CD14-positive monocyte (primary cell): ENCODE measurements around the gene ABCC2. TPM values are rescaled to one million over a fixed set of nuclear protein-coding genes. Genes with fewer than 3 reads are reported as not detected.
A peak's percentile ranks its signal among the peaks of the same experiment; 100 is the strongest.
"Not testable (repeated sequence)": the region's sequence is repeated elsewhere in the genome, so short reads cannot be mapped to it uniquely, and the experiment has no call there.

ENCODE experiments used
- DNase-seq, 3 donors: peaks; one replicate each; pipeline ENCODE4 v3.0.0-alpha.2; 2011 to 2022
- H2AFZ ChIP-seq: 2 replicates; pipeline ENCODE4 v1.6.0; 2012; ENCODE audit warnings: mild to moderate bottlenecking, low read depth, low read length, inconsistent platforms; ENCODE audit not compliant: insufficient read depth, poor library complexity, severe bottlenecking
- H3K27ac ChIP-seq, 2 donors: 1 replicate in 1 of 2; 2 replicates in 1 of 2; pipeline ENCODE4 v1.5.1; 2012 to 2013; ENCODE audit warnings: low read length in 2 of 2, control low read depth in 1 of 2, inconsistent platforms in 1 of 2, low read depth in 1 of 2, mild to moderate bottlenecking in 1 of 2
- H3K27me3 ChIP-seq, 2 donors: one replicate each; pipeline versions ENCODE4 v1.6.0 to v1.6.1; 2011 to 2013; ENCODE audit warnings: low read length in 2 of 2; ENCODE audit not compliant: control insufficient read depth in 2 of 2, insufficient read depth in 2 of 2
- H3K36me3 ChIP-seq, 2 donors: replicated peaks in 1 of 2; 1 replicate in 1 of 2; 2 replicates in 1 of 2; pipeline versions ENCODE4 v1.5.1 to v1.6.1; 2012 to 2013; ENCODE audit warnings: low read length in 2 of 2, control low read depth in 1 of 2, inconsistent platforms in 1 of 2, mild to moderate bottlenecking in 1 of 2; ENCODE audit not compliant: insufficient read depth in 2 of 2, control insufficient read depth in 1 of 2
- H3K4me1 ChIP-seq, 2 donors: 1 replicate in 1 of 2; 2 replicates in 1 of 2; pipeline versions ENCODE4 v1.5.1 to v1.6.1; 2012 to 2013; ENCODE audit warnings: low read length in 2 of 2, control low read depth in 1 of 2, inconsistent platforms in 1 of 2, mild to moderate bottlenecking in 1 of 2, moderate library complexity in 1 of 2; ENCODE audit not compliant: insufficient read depth in 2 of 2, control insufficient read depth in 1 of 2
- H3K4me2 ChIP-seq: replicated peaks from 2 replicates; pipeline ENCODE3; 2012; ENCODE audit warnings: low read length, moderate library complexity, mild to moderate bottlenecking; ENCODE audit not compliant: poor library complexity, severe bottlenecking; ENCODE audit errors: extremely low read depth
- H3K4me3 ChIP-seq, 3 experiments: fragments of 200-600 bp in 1 of 3; sonication (generic) in 1 of 3; replicated peaks in 1 of 3; 1 replicate in 2 of 3; 2 replicates in 1 of 3; pipeline ENCODE4 v1.5.1; 2011 to 2013; ENCODE audit warnings: low read length in 3 of 3, mild to moderate bottlenecking in 3 of 3, control low read depth in 2 of 3, low read depth in 2 of 3, inconsistent platforms in 1 of 3, moderate library complexity in 1 of 3
- H3K79me2 ChIP-seq: 2 replicates; pipeline ENCODE4 v1.6.0; 2012; ENCODE audit warnings: mild to moderate bottlenecking, control low read depth, inconsistent platforms, low read length, moderate library complexity; ENCODE audit not compliant: insufficient read depth
- H3K9ac ChIP-seq: 2 replicates; pipeline ENCODE4 v1.6.0; 2017; ENCODE audit warnings: low read length, mild to moderate bottlenecking; ENCODE audit not compliant: insufficient read depth, poor library complexity, severe bottlenecking
- H3K9me3 ChIP-seq, 2 donors: replicated peaks in 1 of 2; 1 replicate in 1 of 2; 2 replicates in 1 of 2; pipeline versions ENCODE4 v1.5.1 to v1.6.1; 2012 to 2013; ENCODE audit warnings: low read length in 2 of 2, control low read depth in 1 of 2; ENCODE audit not compliant: control insufficient read depth in 1 of 2, insufficient read depth in 1 of 2
- H4K20me1 ChIP-seq: 2 replicates; pipeline ENCODE4 v1.6.0; 2012; ENCODE audit warnings: mild to moderate bottlenecking, low read length, control low read depth, moderate library complexity; ENCODE audit not compliant: insufficient read depth
- H3K27ac Mint-ChIP-seq, 7 donors: one replicate each; pipeline ENCODE4 v1.8.0; 2020; ENCODE audit warnings: mild to moderate bottlenecking in 7 of 7, mixed read lengths in 7 of 7, moderate library complexity in 6 of 7, inconsistent platforms in 2 of 7
- H3K27me3 Mint-ChIP-seq, 3 donors: one replicate each; pipeline ENCODE4 v1.8.0; 2021 to 2022; ENCODE audit warnings: low read depth in 3 of 3, mild to moderate bottlenecking in 3 of 3, mixed read lengths in 3 of 3, moderate library complexity in 3 of 3, inconsistent platforms in 1 of 3
- H3K36me3 Mint-ChIP-seq, 2 donors: one replicate each; pipeline ENCODE4 v1.8.0; 2020; ENCODE audit warnings: mixed read lengths in 2 of 2, inconsistent platforms in 1 of 2, mild to moderate bottlenecking in 1 of 2
- H3K4me1 Mint-ChIP-seq: one replicate; pipeline ENCODE4 v1.8.0; 2020; ENCODE audit warnings: mild to moderate bottlenecking, mixed read lengths
- H3K4me3 Mint-ChIP-seq, 2 donors: one replicate each; pipeline ENCODE4 v1.8.0; 2020; ENCODE audit warnings: mild to moderate bottlenecking in 2 of 2, mixed read lengths in 2 of 2, moderate library complexity in 1 of 2
- H3K9me3 Mint-ChIP-seq, 7 donors: one replicate each; pipeline ENCODE4 v1.8.0; 2020 to 2022; ENCODE audit warnings: mixed read lengths in 7 of 7, mild to moderate bottlenecking in 6 of 7, moderate library complexity in 6 of 7, inconsistent platforms in 2 of 7
- CTCF ChIP-seq: fragments of 200-600 bp; IDR thresholded peaks from one replicate; pipeline ENCODE4 v1.8.0; 2022; ENCODE audit warnings: antibody characterized with exemption, mild to moderate bottlenecking
- WGBS: methylation state at CpG from one replicate; pipeline ENCODE4 v1.1.5; 2013; ENCODE audit warnings: missing lambda C conversion rate; ENCODE audit not compliant: insufficient coverage; 5-methylcytosine and 5-hydroxymethylcytosine counted together
- intact Hi-C, 2 donors: fragments of 100-400 bp; cut with micrococcal nuclease; formaldehyde crosslinking; loops; one replicate each; pipeline versions ENCODE4 v1.15.0 to v1.15.1; 2023
- polyA plus RNA-seq, 3 donors: library from polyadenylated mRNA; depleted of rRNA in 1 of 3; unstranded in 2 of 3; stranded (reverse) in 1 of 3; fragments of 300-500 nt in 2 of 3; fragments of >200 nt in 1 of 3; fragmentation: Illumina TruSeq in 2 of 3; gene quantifications; 1 replicate in 2 of 3; 2 replicates in 1 of 3; pipeline ENCODE4 v1.2.3, GENCODE V29; 2012 to 2021

The ABCC2 gene
- polyA plus RNA-seq, 3 donors = 0.09 to 2.7 (median 0.35) TPM

- no peak for TF ChIP-seq CTCF
- no peak overlapping the region for H3K4me3 Mint-ChIP-seq
- H3K36me3 Mint-ChIP-seq = peaks cover 85 to 92% of the 10 kb centered on the region in 2 donors
Measured at GRCh38 chr10:99743841-99744240, 38.6 kb upstream of the ABCC2 start.

GRCh38 chr10:99746166-99746565 is 36.3 kb upstream of the ABCC2 start:
- H3K79me2 ChIP-seq, H3K4me1 Mint-ChIP-seq, H3K27me3 Mint-ChIP-seq, H3K4me3 Mint-ChIP-seq, H3K27ac Mint-ChIP-seq, H3K27ac ChIP-seq, H3K9me3 Mint-ChIP-seq, H3K4me2 ChIP-seq, H3K27me3 ChIP-seq, H3K9ac ChIP-seq, H4K20me1 ChIP-seq, H3K4me1 ChIP-seq, intact Hi-C loops, H2AFZ ChIP-seq, H3K4me3 ChIP-seq, H3K9me3 ChIP-seq, DNase-seq: not testable (repeated sequence)
- WGBS = no CpG with 5 or more reads among the region's 2 CpGs
- H3K36me3 ChIP-seq = peaks cover 93 to 96% of the 10 kb centered on the region in 2 donors
- peaks cover 80 to 88% of the 10 kb centered on the region in 2 donors for H3K36me3 Mint-ChIP-seq

More at GRCh38 chr10:99743841-99744240, 38.6 kb upstream of the ABCC2 start:
- Histone ChIP-seq H3K4me3 (no peak overlapping the region), H3K9ac (no peak overlapping the region), H3K4me2 (no peak overlapping the region), H3K27ac (no peak overlapping the region), H4K20me1 (peaks cover 6% of the 10 kb centered on the region), H3K27me3 (no peaks in the 10 kb centered on the region), H2AFZ (no peak overlapping the region), H3K9me3 (peaks cover 0 to 10% of the 10 kb centered on the region in 2 donors), H3K36me3 (peaks cover 93 to 97% of the 10 kb centered on the region in 2 donors), H3K79me2 (no peaks in the 10 kb centered on the region), H3K4me1 (no peaks in the 10 kb centered on the region)
- Mint-ChIP-seq H3K4me1 (peaks cover 5% of the 10 kb centered on the region), H3K9me3 (peaks cover 0 to 13% (median 7%) of the 10 kb centered on the region in 7 donors), H3K27me3 (no peaks in the 10 kb centered on the region), H3K27ac (peak overlapping the region in 1 of 7 donors; percentile 11)
- WGBS = no CpG with 5 or more reads among the region's 3 CpGs
- intact Hi-C loops = no loop called here
- no peak for DNase-seq
